Measurements from ENCODE around the gene BICRA.

DNA sequence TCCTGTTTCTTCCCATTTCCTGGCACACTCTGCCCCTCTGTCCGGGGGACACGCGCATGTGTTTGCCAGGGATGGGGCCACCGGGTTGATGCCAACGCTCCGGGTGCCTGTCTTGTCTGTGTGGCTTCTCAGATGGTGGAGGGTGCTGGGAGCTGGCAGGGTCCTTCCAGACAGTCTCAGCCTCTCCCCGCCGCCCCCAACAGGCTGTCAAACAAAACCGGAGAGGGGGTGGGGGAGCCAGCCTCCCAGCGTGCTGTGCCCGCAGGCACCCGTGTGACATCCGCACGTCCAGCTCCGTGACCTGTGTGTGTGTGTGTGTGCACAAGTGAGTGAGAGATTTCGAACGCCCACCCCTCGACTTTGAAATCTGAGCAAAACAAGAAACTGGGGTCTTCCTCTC, 93.7 kb downstream of the BICRA start:
- no peak for TF ChIP-seq SAP30 (IDR thresholded peaks at IDR 0.05; ENCODE audit: insufficient read depth, insufficient replicate concordance, low read length)
- no peak for TF ChIP-seq GABPA (IDR thresholded peaks at IDR 0.05; ENCODE audit: borderline replicate concordance, insufficient read depth, low read length)
- no peak for TF ChIP-seq SUZ12 (IDR thresholded peaks at IDR 0.05; ENCODE audit: low read length)
- no peak for TF ChIP-seq FOSL1 (IDR thresholded peaks at IDR 0.05; ENCODE audit: insufficient read depth, low read depth, low read length)
- no peak for TF ChIP-seq TBP (IDR thresholded peaks at IDR 0.05; ENCODE audit: low read depth, low read length)
- TF ChIP-seq, protein P1, sequence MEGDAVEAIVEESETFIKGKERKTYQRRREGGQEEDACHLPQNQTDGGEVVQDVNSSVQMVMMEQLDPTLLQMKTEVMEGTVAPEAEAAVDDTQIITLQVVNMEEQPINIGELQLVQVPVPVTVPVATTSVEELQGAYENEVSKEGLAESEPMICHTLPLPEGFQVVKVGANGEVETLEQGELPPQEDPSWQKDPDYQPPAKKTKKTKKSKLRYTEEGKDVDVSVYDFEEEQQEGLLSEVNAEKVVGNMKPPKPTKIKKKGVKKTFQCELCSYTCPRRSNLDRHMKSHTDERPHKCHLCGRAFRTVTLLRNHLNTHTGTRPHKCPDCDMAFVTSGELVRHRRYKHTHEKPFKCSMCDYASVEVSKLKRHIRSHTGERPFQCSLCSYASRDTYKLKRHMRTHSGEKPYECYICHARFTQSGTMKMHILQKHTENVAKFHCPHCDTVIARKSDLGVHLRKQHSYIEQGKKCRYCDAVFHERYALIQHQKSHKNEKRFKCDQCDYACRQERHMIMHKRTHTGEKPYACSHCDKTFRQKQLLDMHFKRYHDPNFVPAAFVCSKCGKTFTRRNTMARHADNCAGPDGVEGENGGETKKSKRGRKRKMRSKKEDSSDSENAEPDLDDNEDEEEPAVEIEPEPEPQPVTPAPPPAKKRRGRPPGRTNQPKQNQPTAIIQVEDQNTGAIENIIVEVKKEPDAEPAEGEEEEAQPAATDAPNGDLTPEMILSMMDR (IDR thresholded peaks at IDR 0.05; ENCODE audit: control extremely low read depth in 1 of 3, insufficient read depth in 1 of 3, low read depth in 1 of 3, low read length in 3 of 3), result no peak
- no peak for TF ChIP-seq EZH2 (IDR thresholded peaks at IDR 0.05; ENCODE audit: low read depth, low read length, severe bottlenecking)
- no peak for TF ChIP-seq POLR2A (IDR thresholded peaks at IDR 0.05; ENCODE audit: control extremely low read depth in 1 of 2, low read depth in 2 of 2, low read length in 2 of 2)
- no peak for TF ChIP-seq POLR2AphosphoS5 (IDR thresholded peaks at IDR 0.05; ENCODE audit: low read depth, low read length)

Data from H1 (cell line).